ENCODE results near the gene QRFPR.

The QRFPR gene

GRCh38 chr4:121360495-121360894, 20.3 kb downstream of the QRFPR start:
- no peak for TF ChIP-seq CTCF (IDR thresholded peaks at IDR 0.05; ENCODE audit: low read depth, low read length)
- no peak overlapping the region for H3K4me3 ChIP-seq (ENCODE audit: low read depth, low read length)
- H3K36me3 ChIP-seq, result no peaks in the 10 kb centered on the region
- no peaks in the 10 kb centered on the region for H3K9me3 ChIP-seq (ENCODE audit: severe bottlenecking)
- no peak overlapping the region for H3K27ac ChIP-seq
- no peaks in the 10 kb centered on the region for H3K27me3 ChIP-seq (ENCODE audit: insufficient read depth, low read depth, severe bottlenecking)
- DNase-seq, result no peak

GRCh38 chr4:121358473-121358872, 22.3 kb downstream of the QRFPR start:
- H3K27me3 ChIP-seq (ENCODE audit: insufficient read depth, low read depth, severe bottlenecking), result no peaks in the 10 kb centered on the region
- TF ChIP-seq CTCF (IDR thresholded peaks at IDR 0.05; ENCODE audit: low read depth, low read length), result no peak
- H3K9me3 ChIP-seq (ENCODE audit: severe bottlenecking), result no peaks in the 10 kb centered on the region
- H3K36me3 ChIP-seq, result no peaks in the 10 kb centered on the region
- no peak overlapping the region for H3K27ac ChIP-seq
- no peak for DNase-seq
- no peak overlapping the region for H3K4me3 ChIP-seq (ENCODE audit: low read depth, low read length)

- TF ChIP-seq CTCF (IDR thresholded peaks at IDR 0.05; ENCODE audit: low read depth, low read length), result no peak
- DNase-seq, result no peak
- no peaks in the 10 kb centered on the region for H3K9me3 ChIP-seq (ENCODE audit: severe bottlenecking)
- H3K4me3 ChIP-seq (ENCODE audit: low read depth, low read length), result no peak overlapping the region
- H3K36me3 ChIP-seq, result no peaks in the 10 kb centered on the region
- H3K27ac ChIP-seq, result no peak overlapping the region
- no peaks in the 10 kb centered on the region for H3K27me3 ChIP-seq (ENCODE audit: insufficient read depth, low read depth, severe bottlenecking)
Measured at GRCh38 chr4:121353213-121353612, 27.6 kb downstream of the QRFPR start.

- Histone ChIP-seq H3K36me3 (no peaks in the 10 kb centered on the region), H3K9me3 (ENCODE audit: severe bottlenecking) (no peaks in the 10 kb centered on the region), H3K27ac (no peak overlapping the region), H3K27me3 (ENCODE audit: insufficient read depth, low read depth, severe bottlenecking) (no peaks in the 10 kb centered on the region), H3K4me3 (ENCODE audit: low read depth, low read length) (no peak overlapping the region)
- no peak for DNase-seq
- no peak for TF ChIP-seq CTCF (IDR thresholded peaks at IDR 0.05; ENCODE audit: low read depth, low read length)
Measured at GRCh38 chr4:121344098-121344497, 36.7 kb downstream of the QRFPR start.

- DNase-seq, result no peak
- Histone ChIP-seq H3K27me3 (ENCODE audit: insufficient read depth, low read depth, severe bottlenecking) (no peaks in the 10 kb centered on the region), H3K9me3 (ENCODE audit: severe bottlenecking) (no peaks in the 10 kb centered on the region), H3K36me3 (no peaks in the 10 kb centered on the region), H3K4me3 (ENCODE audit: low read depth, low read length) (no peak overlapping the region), H3K27ac (no peak overlapping the region)
- TF ChIP-seq CTCF (IDR thresholded peaks at IDR 0.05; ENCODE audit: low read depth, low read length), result no peak
Measured at GRCh38 chr4:121340247-121340646, 40.6 kb downstream of the QRFPR start.

GRCh38 chr4:121339824-121340223, 41.0 kb downstream of the QRFPR start:
- Histone ChIP-seq H3K9me3 (ENCODE audit: severe bottlenecking) (no peaks in the 10 kb centered on the region), H3K36me3 (no peaks in the 10 kb centered on the region), H3K27me3 (ENCODE audit: insufficient read depth, low read depth, severe bottlenecking) (no peaks in the 10 kb centered on the region), H3K4me3 (ENCODE audit: low read depth, low read length) (no peak overlapping the region), H3K27ac (no peak overlapping the region)
- TF ChIP-seq CTCF (IDR thresholded peaks at IDR 0.05; ENCODE audit: low read depth, low read length), result no peak
- no peak for DNase-seq

Data from WERI-Rb-1 (cell line).